ENCODE data around the gene AOX1. TPM values are rescaled to one million over a fixed set of nuclear protein-coding genes. Genes with fewer than 3 reads are reported as not detected.

AOX1 gene
- total and polyA plus RNA-seq, 2 of the 8 experiments (the other 6 are each of a cell fraction or from before 2014, with no cell fraction given) = 5.6 to 8.3 TPM

DNA sequence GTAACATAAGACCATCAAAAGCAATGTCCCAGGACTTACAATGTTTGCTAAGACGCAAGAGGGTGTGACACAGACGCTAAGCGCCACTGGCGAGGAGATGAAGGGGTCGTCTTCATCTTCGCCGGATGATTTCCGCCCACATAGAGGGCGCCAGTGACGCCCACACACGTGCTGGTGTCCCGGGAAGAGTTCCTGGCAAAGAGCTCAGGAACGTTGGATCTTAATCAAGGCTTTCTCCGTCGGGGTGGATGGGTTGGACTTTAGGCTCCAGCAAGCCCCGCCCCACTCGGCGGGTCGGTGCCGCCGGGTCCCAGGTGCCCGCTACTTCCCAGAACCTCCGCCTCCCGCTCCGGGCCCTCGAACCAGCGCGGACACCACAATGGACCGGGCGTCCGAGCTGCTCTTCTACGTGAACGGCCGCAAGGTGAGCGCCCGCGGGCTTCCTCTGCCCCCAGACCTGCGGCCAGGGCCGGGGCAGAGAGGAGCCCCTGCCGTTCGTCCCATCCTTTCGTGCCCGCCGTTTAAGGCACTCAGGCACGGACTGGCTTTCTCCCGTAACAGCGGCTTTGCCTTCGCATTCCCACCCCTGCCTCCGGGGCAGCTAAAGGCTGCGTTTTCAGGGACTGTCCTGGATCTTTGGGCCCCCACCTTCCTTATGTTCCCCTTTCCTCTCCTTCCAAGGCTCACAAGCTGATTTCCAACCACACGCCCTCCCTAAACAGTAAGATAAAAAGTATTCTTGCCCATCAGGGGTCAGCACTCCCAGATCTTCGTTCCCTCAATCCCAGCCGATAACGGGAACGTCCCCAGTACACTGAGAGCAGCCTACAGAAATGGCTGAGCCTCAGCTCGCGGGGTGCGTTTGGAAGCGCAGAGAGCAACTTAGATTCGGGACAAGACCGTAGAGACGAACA is at the start of gene AOX1 (continued):
- no peak for TF ChIP-seq RXRA (IDR thresholded peaks at IDR 0.05; ENCODE audit: insufficient read depth, low read depth, low read length)
- TF ChIP-seq RFX5 (IDR thresholded peaks at IDR 0.05; ENCODE audit: borderline replicate concordance, low read depth, low read length) = no peak
- TF ChIP-seq TAF1 (IDR thresholded peaks at IDR 0.05; ENCODE audit: low read depth, low read length) = peak; percentile 50; the same call in 1 of the 2 replicates
- peak in 2 of 3 experiments; percentile 14 to 20; a peak in 2 of 4 replicates for TF ChIP-seq CTCF (IDR thresholded peaks at IDR 0.05; ENCODE audit: control extremely low read depth in 1 of 3, insufficient read depth in 1 of 3, low read depth in 1 of 3, low read length in 3 of 3)
- TF ChIP-seq CBX8 (IDR thresholded peaks at IDR 0.05; ENCODE audit: borderline replicate concordance, low read depth, low read length) = no peak
- peak; percentile 96 for TF ChIP-seq MAX (IDR thresholded peaks at IDR 0.05)
- peak; percentile 26; the same call in 1 of the 2 replicates for TF ChIP-seq KDM1A (IDR thresholded peaks at IDR 0.05; ENCODE audit: borderline replicate concordance, low read length)
- TF ChIP-seq YY1 (IDR thresholded peaks at IDR 0.05; ENCODE audit: low read depth, low read length) = peak; percentile 43; the same call in 1 of the 2 replicates
- TF ChIP-seq SIN3A (conservative IDR thresholded peaks at IDR 0.05 in 1 of 2, IDR thresholded peaks at IDR 0.05 in 1 of 2; ENCODE audit: low read depth in 1 of 2, low read length in 2 of 2) = peak; percentile 65 to 85; a peak in 2 of 4 replicates
- no peak for TF ChIP-seq GABPA (IDR thresholded peaks at IDR 0.05; ENCODE audit: borderline replicate concordance, insufficient read depth, low read length)
- TF ChIP-seq FOSL1 (IDR thresholded peaks at IDR 0.05; ENCODE audit: insufficient read depth, low read depth, low read length) = no peak
- no peak for TF ChIP-seq SP4 (IDR thresholded peaks at IDR 0.05; ENCODE audit: low read length)
- no peak for TF ChIP-seq EP300 (IDR thresholded peaks at IDR 0.05; ENCODE audit: borderline replicate concordance in 1 of 2, low read depth in 2 of 2, low read length in 2 of 2)
